Posterior cingulate gyrus (tissue), 11 donors: ENCODE measurements around the gene TMEM54.
A peak's percentile ranks its signal among the peaks of the same experiment; 100 is the strongest.

Source experiments
- DNase-seq, 10 donors: peaks; one replicate each; pipeline versions ENCODE4 v3.0.0 to v3.0.0-alpha.2; 2020 to 2021; ENCODE audit warnings: mixed read lengths in 3 of 10
- intact Hi-C: fragments of 100-400 bp; cut with DNase I; formaldehyde crosslinking; loops from one replicate; pipeline ENCODE4 v1.15.1; 2023

The TMEM54 gene

DNA sequence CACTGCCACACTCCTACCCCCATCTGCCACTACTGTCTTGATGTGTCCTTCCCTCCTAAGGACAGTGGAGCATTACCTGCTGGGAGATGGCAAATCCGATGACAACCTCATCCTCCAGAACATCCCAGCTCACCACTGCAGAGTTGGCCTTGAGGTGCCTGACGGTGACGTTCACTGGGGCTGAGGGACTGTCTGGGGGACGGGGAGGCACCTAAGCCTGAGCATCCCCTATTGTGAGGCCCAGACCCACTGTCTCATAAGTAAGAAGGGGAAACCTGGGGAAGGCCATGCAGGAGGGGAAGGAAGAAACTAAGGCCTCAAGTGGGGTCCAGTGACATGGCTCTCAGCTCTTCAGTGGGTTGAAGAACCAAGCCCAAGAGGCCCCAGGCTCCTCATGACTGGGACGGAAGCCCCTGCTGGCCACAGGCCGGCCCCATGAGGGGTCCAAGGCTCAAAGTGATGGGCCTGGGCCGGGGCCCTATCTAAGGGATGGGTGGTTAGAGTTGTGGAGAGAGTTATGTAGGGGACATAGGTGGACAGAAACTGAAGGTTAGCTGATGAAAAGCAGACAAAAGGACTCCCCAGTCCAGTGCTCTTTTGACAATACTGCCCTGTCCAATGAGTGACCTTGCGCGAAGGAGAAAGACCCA is 32.3 kb downstream of the TMEM54 start:
- no peak for DNase-seq
- intact Hi-C loops = no loop called here

- DNase-seq = peak in 1 of 10 donors; percentile 24
- intact Hi-C loops = no loop called here
Observed at GRCh38 chr1:32868085-32868484, 33.1 kb downstream of the TMEM54 start.

DNA sequence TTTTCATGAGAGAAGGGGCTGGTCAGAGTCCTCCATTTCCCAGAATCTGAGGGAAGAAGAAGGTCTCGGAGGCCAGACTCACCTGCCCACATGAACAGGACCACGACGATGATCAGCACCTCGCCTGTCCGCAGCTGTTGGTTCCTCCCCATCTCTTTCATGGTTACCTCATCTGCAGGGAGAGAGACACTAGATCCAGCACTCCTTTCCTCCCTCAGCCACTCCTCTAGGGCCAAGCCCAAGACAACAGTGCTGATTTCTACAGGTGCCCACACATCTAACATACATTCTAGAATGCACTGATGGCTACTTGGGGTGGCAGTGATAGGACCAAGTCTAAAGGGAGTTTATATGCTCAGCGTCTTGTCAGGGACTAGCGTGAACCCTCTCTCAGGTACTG is 33.5 kb downstream of the TMEM54 start:
- peak in 1 of 10 donors; percentile 10 for DNase-seq
- intact Hi-C loops = no loop called here

- peak in 1 of 10 donors; percentile 42 for DNase-seq
- intact Hi-C loops = no loop called here
Observed at GRCh38 chr1:32867151-32867550, 34.0 kb downstream of the TMEM54 start.

- DNase-seq = no peak
- intact Hi-C loops = no loop called here
Observed at GRCh38 chr1:32865639-32866405, 35.4 kb downstream of the TMEM54 start.

GRCh38 chr1:32864375-32865019 is 36.7 kb downstream of the TMEM54 start:
- DNase-seq = peak in 1 of 10 donors; percentile 84
- intact Hi-C loops = no loop called here

DNA sequence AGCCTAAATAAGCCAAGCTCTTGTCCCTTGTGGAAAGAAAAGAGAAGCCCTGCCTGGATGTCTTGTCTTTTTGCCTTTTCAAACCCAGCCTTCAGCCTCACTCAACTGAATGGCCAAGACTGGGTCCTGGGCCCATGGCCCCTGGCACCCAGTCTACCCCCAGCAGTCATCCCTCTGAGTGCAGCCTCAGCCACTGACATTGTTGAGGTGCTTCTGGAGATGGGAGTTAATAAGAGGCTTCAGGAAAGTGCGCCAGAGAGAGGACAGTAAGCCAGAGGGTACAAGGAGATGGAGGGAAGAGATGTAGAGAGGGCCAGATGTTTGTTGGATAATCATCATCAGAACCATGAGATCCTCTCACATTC is 37.3 kb downstream of the TMEM54 start:
- DNase-seq = no peak
- intact Hi-C loops = no loop called here

- intact Hi-C loops = no loop called here
Observed at GRCh38 chr1:32863218-32863880, 37.8 kb downstream of the TMEM54 start.

DNA sequence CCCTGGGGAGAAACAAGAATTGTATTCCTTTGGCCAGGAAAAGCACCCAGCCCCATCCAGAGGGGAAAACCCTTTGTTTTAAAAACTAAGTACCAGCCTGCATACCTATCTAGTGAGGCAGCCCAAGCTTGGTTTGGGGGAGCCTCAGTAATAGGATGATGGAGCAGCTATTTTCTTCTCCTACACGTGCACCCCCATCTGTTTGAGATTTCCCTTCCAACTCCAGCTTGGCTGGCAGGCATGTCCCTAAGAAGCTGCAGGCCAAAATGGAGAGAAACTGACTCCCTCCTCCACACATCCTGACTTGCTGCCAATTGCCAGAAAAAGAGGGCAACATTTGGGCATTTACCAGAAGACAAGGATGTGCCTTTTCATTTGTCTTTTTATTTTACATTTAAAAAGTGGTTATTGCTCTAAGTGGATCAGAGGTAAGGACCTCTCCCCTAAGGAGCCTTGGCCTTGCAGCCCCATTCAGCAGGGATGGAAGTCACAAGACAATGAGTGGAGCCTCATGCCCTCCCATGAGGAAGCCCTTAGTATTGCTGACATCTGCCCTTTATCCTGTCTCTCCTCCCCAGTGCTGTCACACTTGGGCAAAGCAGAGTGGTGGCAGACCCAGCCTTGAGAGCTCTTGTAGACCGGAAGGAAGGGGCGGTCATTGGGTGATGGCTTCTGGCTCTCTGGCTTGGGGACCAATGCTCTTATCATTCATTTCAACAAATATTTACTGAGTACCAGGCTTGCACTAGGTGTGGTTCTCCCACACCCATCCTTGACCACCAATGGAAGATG is 39.1 kb downstream of the TMEM54 start:
- intact Hi-C loops = no loop called here
- peak in 4 of 10 donors; percentile 48 to 89 (median 72) for DNase-seq

More at GRCh38 chr1:32863218-32863880, 37.8 kb downstream of the TMEM54 start:
- DNase-seq = peak in 2 of 10 donors; percentile 42 to 76

- no peak for DNase-seq
- intact Hi-C loops = no loop called here
Observed at GRCh38 chr1:32860566-32860965, 40.6 kb downstream of the TMEM54 start.

- intact Hi-C loops = no loop called here
- DNase-seq = peak in 1 of 10 donors; percentile 9
Observed at GRCh38 chr1:32859915-32860314, 41.3 kb downstream of the TMEM54 start.

DNA sequence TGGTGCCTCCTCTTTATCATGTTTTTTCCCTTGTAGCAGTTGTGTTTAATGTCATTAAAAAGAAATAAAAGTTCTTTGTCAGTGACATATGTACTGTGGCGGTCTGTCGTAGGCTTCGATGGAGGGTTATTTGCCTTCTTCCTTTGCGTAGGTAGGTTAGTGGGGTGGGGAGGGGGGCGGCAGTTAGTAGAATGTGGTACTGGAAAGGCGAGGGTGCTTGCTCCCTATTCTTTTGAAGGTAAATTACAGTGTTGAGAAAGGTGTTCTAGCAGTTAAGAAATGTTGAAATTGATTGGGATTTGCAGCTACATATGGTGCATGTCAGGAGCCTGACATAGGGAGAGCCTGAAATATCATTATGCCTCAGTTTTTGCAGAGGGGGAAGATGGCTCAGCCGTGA is 42.4 kb downstream of the TMEM54 start:
- no peak for DNase-seq
- intact Hi-C loops = no loop called here

DNA sequence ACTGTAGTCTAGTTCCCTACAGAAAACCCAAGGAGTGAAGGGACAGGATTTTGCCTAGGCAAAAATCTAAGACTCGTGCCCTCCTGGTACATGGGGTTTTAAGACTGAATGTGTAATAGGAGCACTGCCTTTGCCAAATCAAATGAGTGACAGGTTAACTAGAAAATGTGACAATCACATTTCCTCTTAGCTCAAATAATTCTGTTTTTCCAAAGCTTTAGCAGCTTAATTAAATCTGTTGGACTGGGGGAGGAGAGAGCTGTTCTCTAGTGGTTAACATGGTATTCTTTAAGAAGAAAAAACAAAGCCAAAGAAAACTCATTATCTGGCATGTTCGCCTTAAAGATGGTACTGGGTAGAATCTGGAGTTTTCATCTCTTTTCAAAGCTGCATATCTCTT is 43.1 kb downstream of the TMEM54 start:
- intact Hi-C loops = no loop called here
- no peak for DNase-seq

DNA sequence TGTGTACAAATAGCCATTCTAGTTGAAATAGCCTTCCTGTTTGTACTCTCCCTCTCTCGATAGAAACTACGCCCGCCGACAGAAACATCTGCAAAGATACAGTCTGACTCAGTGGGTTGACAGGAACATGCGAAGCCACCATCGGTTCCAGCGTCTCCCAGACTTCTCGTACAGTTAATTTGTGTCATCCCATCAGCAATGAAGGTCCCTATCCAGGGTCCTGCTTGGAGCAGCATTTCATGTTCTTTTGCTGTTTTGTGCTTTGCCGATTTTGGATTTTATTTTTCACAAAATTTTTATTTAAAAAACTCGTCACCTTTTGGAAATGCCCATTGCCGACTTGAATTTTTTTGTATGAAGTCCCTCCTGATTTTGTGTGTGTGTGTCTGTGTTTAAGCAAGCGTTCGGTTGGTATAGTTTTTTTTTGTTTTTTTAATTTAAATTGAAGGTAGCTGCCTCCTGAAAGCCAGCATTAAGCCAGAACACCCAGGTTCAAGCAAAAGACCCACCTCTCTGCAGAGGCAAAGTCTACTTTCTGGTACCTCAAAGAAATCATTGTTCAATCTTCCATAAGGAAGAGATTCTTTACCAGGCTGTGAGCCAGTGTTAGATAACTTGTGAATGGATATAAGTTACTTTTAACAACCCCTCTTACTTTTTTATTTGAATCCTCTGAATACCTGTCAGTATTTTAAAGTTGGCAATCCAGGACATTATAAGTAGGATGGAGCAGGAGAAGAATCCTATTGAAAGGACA is 45.1 kb downstream of the TMEM54 start:
- DNase-seq = no peak
- intact Hi-C loops = no loop called here

DNA sequence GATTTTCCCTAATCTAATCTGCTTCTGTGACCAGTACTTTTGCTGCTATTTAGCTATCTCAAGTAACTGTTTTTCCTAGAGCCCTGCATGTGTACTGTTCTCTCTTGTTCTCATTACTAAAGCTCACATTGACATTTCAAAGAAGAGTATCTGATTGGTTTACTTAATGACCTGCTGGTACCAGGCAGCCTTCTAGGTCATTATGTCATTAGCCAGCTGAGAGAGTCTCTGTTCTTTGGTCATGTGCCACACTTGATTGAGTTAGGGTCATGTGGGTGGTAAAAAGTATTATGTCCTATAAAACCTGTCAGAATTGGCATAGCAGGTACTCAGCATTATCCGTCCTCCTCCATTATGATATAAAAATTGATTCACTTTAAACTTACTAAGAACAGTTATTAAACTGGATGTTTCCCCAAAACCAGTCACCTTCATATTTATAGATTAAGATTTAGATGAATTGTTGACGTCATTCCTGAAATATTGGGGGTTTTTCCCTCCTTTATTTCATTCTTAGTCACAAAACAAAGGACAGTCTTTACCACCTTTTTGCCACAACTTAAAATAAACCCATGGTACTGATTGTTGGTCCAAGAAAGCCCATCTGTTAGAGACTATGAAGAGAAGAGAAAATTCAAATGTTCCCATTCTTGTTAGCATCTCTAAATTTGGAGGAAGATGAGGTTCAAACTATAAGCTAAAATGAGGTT is 52.7 kb downstream of the TMEM54 start:
- DNase-seq = no peak
- intact Hi-C loops = no loop called here
